Tibial nerve (tissue), 4 donors: ENCODE measurements around the gene SLC16A12. TPM values are rescaled to one million over a fixed set of nuclear protein-coding genes. Genes with fewer than 3 reads are reported as not detected.
"Not testable (repeated sequence)": the region's sequence is repeated elsewhere in the genome, so short reads cannot be mapped to it uniquely, and the experiment has no call there.

Experiments used
- DNase-seq, 2 donors: peaks; one replicate each; pipeline ENCODE4 v3.0.0-alpha.2; 2019; ENCODE audit warnings: low spot score in 2 of 2
- H3K27ac ChIP-seq, 4 donors: fragments of 200-600 bp; sonication (generic) in 3 of 4; one replicate each; pipeline ENCODE4 v1.5.1; 2017 to 2019; ENCODE audit warnings: mild to moderate bottlenecking in 1 of 4
- H3K27me3 ChIP-seq, 2 donors: fragments of 200-600 bp; sonication (generic) in 1 of 2; one replicate each; pipeline versions ENCODE4 v1.5.1 to v1.6.0; 2017 to 2019
- H3K36me3 ChIP-seq, 3 donors: fragments of 200-600 bp; sonication (generic); one replicate each; pipeline ENCODE4 v1.5.1; 2018 to 2019
- H3K4me1 ChIP-seq, 4 donors: fragments of 200-600 bp; sonication (generic) in 3 of 4; one replicate each; pipeline ENCODE4 v1.5.1; 2017 to 2019
- H3K4me3 ChIP-seq, 4 donors: fragments of 200-600 bp; sonication (generic) in 3 of 4; one replicate each; pipeline ENCODE4 v1.5.1; 2017 to 2019; ENCODE audit warnings: mild to moderate bottlenecking in 1 of 4, moderate library complexity in 1 of 4
- H3K9me3 ChIP-seq, 4 donors: fragments of 200-600 bp; sonication (generic) in 3 of 4; one replicate each; pipeline ENCODE4 v1.5.1; 2017 to 2019
- EP300 ChIP-seq, 2 donors: sonication (generic); formaldehyde crosslinking; IDR thresholded peaks; one replicate each; pipeline ENCODE4 v1.6.1; 2017; ENCODE audit warnings: antibody characterized with exemption in 2 of 2, mild to moderate bottlenecking in 1 of 2
- POLR2A ChIP-seq, 2 donors: fragments of 450-650 bp; IDR thresholded peaks; one replicate each; pipeline ENCODE4 v1.6.1; 2017; ENCODE audit warnings: antibody characterized with exemption in 2 of 2, mild to moderate bottlenecking in 2 of 2, moderate library complexity in 2 of 2
- WGBS, 2 donors: methylation state at CpG; one replicate each; pipeline ENCODE4 v1.1.5; 2018; 5-methylcytosine and 5-hydroxymethylcytosine counted together
- total RNA-seq, 4 donors: library from RNA; depleted of rRNA; stranded (reverse); fragments of >200 nt; gene quantifications; one replicate each; pipeline ENCODE4 v1.1.0, GENCODE V29; 2016
- TF ChIP-seq, protein P1 (sequence below), 5 experiments: fragments of 200-600 bp in 3 of 5; fragments of 450-650 bp in 2 of 5; sonication (generic) in 3 of 5; IDR thresholded peaks; one replicate each; pipeline ENCODE4 v1.5.1; 2016 to 2019; ENCODE audit warnings: antibody characterized with exemption in 5 of 5, mild to moderate bottlenecking in 3 of 5, moderate library complexity in 2 of 5

Gene SLC16A12
- total RNA-seq, 4 donors from 2014 or later, result 25.8 to 45.4 (median 42.8) TPM

DNA sequence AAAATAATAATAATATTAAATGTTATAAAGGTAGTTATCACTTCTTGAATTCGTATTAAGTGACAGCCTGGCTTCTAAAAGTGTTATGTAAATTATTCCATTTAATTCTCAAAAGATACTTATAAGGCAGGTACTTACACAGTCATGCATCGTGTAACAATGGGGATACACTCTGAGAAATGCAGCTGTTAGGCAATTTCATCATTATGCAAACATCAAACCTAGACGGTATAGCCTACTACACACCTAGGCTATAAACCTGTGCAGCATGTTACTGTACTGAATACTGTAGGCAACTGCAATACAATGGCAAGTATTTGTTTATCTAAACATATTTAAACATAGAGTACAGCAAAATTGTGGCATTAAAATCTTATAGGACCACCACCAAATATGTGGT, 141.5 kb downstream of the SLC16A12 start:
- no peak for DNase-seq
- WGBS, 2 donors, result 19 to 21% methylated on average over 3 of the region's 3 CpGs
- peaks cover 0 to 10% (median 0%) of the 10 kb centered on the region in 3 donors for H3K36me3 ChIP-seq

DNA sequence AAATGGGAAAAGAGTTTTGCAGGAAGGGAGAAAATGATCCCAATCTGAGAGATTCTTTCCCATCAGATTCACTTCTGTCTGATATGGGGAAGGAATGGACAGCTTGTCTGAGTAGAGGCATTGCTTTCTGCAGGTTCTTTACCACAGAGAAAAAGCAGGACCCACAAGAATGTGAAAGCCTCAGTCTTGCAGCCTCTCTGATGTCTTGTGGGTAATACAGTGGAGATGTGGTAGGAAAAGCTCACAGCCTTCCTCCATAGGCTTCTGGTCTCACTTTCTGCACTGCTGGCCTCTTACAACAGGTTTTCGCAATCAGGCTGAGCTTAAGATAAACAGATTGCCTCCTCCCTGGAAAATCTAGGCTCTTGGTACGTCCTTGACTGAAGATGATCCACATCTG, 142.4 kb downstream of the SLC16A12 start:
- WGBS, 2 donors, result 10 to 11% methylated on average over 2 of the region's 2 CpGs

More for the DNA sequence above, 141.5 kb downstream of the SLC16A12 start:
- no peaks in the 10 kb centered on the region for H3K27me3 ChIP-seq
- no peak for TF ChIP-seq EP300 (IDR thresholded peaks at IDR 0.05)
- TF ChIP-seq POLR2A (IDR thresholded peaks at IDR 0.05), result no peak
- TF ChIP-seq, protein P1, sequence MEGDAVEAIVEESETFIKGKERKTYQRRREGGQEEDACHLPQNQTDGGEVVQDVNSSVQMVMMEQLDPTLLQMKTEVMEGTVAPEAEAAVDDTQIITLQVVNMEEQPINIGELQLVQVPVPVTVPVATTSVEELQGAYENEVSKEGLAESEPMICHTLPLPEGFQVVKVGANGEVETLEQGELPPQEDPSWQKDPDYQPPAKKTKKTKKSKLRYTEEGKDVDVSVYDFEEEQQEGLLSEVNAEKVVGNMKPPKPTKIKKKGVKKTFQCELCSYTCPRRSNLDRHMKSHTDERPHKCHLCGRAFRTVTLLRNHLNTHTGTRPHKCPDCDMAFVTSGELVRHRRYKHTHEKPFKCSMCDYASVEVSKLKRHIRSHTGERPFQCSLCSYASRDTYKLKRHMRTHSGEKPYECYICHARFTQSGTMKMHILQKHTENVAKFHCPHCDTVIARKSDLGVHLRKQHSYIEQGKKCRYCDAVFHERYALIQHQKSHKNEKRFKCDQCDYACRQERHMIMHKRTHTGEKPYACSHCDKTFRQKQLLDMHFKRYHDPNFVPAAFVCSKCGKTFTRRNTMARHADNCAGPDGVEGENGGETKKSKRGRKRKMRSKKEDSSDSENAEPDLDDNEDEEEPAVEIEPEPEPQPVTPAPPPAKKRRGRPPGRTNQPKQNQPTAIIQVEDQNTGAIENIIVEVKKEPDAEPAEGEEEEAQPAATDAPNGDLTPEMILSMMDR (IDR thresholded peaks at IDR 0.05), result no peak
- peak overlapping the region; percentile 38 to 93 (median 82) for H3K27ac ChIP-seq
- peak overlapping the region in 2 of 4 donors; percentile 41 to 68 for H3K4me3 ChIP-seq
- peaks cover 0 to 7% (median 0%) of the 10 kb centered on the region in 4 donors for H3K9me3 ChIP-seq
- H3K4me1 ChIP-seq, result peaks cover 0 to 63% (median 16%) of the 10 kb centered on the region in 4 donors

DNA sequence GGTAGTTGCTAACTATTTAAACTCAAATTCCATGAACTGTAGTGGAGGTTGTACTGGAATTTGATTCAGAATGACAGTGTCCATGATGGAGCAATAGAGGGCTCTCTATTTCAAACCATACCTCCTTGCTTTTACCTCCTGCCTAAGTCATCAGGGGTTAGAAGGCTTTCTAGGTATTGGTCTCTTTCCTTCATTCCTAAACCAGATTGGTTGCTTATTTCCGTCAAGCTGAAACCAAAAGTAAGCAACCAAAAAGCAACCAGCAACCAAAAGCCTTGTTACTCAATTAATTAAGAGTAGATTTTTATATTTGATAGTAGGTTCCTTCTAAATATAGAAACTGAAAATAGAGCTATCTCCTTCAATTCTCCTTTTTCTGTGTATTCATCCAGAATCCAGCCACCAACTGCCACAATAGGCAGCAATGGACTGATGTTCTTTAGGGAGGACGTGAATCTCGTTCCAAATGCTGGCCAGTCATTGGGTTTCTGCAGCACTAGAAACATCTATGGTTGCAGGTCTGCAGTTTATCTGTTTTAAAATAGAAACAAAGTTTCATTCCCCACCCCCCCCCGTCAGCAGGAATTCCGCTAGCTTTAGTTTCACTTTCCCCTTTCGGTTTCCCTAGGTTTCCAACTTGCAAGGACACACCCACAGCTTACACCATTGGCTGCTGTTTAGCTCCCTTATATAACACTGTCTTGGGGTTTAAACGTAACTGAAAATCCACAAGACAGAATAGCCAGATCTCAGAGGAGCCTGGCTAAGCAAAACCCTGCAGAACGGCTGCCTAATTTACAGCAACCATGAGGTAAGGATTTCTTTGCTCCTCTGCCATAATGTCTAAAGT, 143.3 kb downstream of the SLC16A12 start, which contains the start of gene IFIT1:
TSS of gene IFIT1 (plus strand) at position 717 of the 850 bp plus-strand sequence. CDS start at position 807, 90 bp downstream.
- Histone ChIP-seq H3K4me3 (peak within 1 kb of the TSS; percentile 33 to 68 (median 48)), H3K9me3 (no peaks in the 10 kb centered on the region), H3K27ac (peak within 1 kb of the TSS; percentile 65 to 93 (median 82)), H3K27me3 (no peaks in the 10 kb centered on the region), H3K4me1 (peaks cover 0 to 56% (median 16%) of the 10 kb centered on the region in 4 donors), H3K36me3 (peaks cover 0 to 10% (median 0%) of the 10 kb centered on the region in 3 donors)
- peak in 1 of 2 donors; percentile 73 for DNase-seq
- WGBS, 2 donors, result 1 to 2% methylated on average over 8 of the region's 8 CpGs
- TF ChIP-seq EP300 (IDR thresholded peaks at IDR 0.05), result peak in 1 of 2 donors; percentile 90
- peak in 1 of 2 donors; percentile 60 for TF ChIP-seq POLR2A (IDR thresholded peaks at IDR 0.05)
- TF ChIP-seq, protein P1 (IDR thresholded peaks at IDR 0.05), result no peak

More for the DNA sequence above, 142.4 kb downstream of the SLC16A12 start:
- Histone ChIP-seq H3K27ac (peak overlapping the region; percentile 38 to 93 (median 82)), H3K27me3 (no peaks in the 10 kb centered on the region), H3K4me3 (peak overlapping the region; percentile 33 to 68 (median 48)), H3K36me3 (peaks cover 0 to 10% (median 0%) of the 10 kb centered on the region in 3 donors), H3K9me3 (peaks cover 0 to 6% (median 0%) of the 10 kb centered on the region in 4 donors), H3K4me1 (peaks cover 0 to 60% (median 16%) of the 10 kb centered on the region in 4 donors)
- TF ChIP-seq, protein P1 (IDR thresholded peaks at IDR 0.05), result no peak
- no peak for TF ChIP-seq POLR2A (IDR thresholded peaks at IDR 0.05)
- TF ChIP-seq EP300 (IDR thresholded peaks at IDR 0.05), result peak in 1 of 2 donors; percentile 62
- DNase-seq, result peak in 1 of 2 donors; percentile 53

DNA sequence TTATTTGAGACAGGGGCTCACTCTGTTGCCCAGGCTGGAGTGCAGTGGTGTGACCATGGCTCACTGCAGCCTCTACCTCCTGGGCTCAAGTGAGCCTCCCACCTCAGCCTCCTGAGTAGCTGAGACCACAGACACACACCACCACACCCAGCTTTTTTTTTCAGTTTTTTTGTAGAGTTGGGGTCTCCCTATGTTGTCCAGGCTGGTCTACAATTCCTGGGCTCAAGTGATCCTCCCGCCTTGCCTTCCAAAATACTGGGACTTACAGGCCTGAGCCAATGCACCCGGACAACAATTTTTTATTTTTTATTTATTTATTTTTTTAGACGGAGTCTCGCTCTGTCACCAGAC, 144.2 kb downstream of the SLC16A12 start:
- H3K4me3 ChIP-seq, H3K9me3 ChIP-seq, H3K36me3 ChIP-seq, DNase-seq, H3K27me3 ChIP-seq: not testable (repeated sequence)
- Histone ChIP-seq H3K27ac (peak overlapping the region; percentile 43 to 93 (median 82)), H3K4me1 (peaks cover 0 to 56% (median 16%) of the 10 kb centered on the region in 4 donors)
- 89 to 92% methylated on average over 4 of the region's 4 CpGs for WGBS, 2 donors

DNA sequence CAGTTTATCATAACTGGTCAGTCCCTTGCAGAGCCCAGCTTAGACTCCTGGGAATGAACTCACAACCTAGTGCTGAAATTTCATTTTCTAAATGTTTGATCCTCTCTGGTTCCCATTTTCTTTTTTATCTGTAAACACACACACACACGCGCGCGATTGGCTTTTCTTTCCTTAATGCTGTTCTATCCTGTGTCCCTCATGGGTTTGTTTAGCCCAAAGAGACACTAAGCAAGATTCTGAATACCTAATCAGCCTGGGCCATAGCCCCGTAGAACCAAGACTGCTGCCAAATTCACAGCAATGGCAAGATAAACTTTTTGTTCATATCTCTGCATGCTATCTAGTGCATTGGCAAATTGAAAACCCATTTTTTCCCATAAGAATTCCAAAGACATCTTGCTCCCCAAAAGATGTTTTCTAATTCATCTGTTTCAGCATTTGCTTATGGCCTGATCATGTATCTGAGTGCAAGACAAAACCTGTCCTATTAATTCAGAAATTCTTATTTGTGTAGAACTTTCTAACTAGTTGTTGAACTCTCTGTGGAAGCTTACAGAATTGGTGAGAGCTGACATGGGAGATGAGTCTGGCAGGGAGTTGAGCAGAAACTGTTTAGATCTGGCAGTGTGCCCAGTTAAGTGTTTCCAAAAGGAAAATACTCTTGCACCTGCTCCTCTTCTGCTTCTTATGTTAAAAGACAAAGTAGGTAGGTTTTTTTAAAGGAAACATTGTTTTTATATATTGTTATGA, 144.7 kb downstream of the SLC16A12 start:
- WGBS, 2 donors, result 77 to 81% methylated on average over 5 of the region's 5 CpGs
- TF ChIP-seq, protein P1 (IDR thresholded peaks at IDR 0.05), result no peak
- TF ChIP-seq POLR2A (IDR thresholded peaks at IDR 0.05), result no peak
- TF ChIP-seq EP300 (IDR thresholded peaks at IDR 0.05), result no peak
- Histone ChIP-seq H3K27me3 (no peaks in the 10 kb centered on the region), H3K4me1 (peaks cover 0 to 55% (median 16%) of the 10 kb centered on the region in 4 donors), H3K27ac (peak overlapping the region in 3 of 4 donors; percentile 42 to 93 (median 93)), H3K9me3 (no peaks in the 10 kb centered on the region), H3K36me3 (no peaks in the 10 kb centered on the region), H3K4me3 (no peak overlapping the region)
- no peak for DNase-seq
